Loucy (cell line): ENCODE results near the gene PRTG.

ENCODE experiments used
- H2AFZ ChIP-seq: fragments of 200-600 bp; sonication (generic); 2 replicates; pipeline ENCODE4 v1.6.0; 2016; ENCODE audit warnings: antibody characterized with exemption, mild to moderate bottlenecking, low read length, moderate library complexity
- H3F3A ChIP-seq: fragments of 200-600 bp; 2 replicates; pipeline ENCODE4 v1.6.0; 2016; ENCODE audit warnings: antibody characterized with exemption, low read depth, mild to moderate bottlenecking
- H3K27me3 ChIP-seq: fragments of 200-600 bp; sonication (generic); 2 replicates; pipeline ENCODE4 v1.6.1; 2014; ENCODE audit warnings: low read length, mild to moderate bottlenecking; ENCODE audit not compliant: insufficient read depth, poor library complexity, severe bottlenecking
- H3K36me3 ChIP-seq: fragments of 200-600 bp; sonication (generic); 2 replicates; pipeline ENCODE4 v1.6.1; 2016; ENCODE audit warnings: low read length; ENCODE audit not compliant: insufficient read depth
- H3K4me1 ChIP-seq: fragments of 200-600 bp; sonication (generic); 2 replicates; pipeline ENCODE4 v1.5.1; 2014; ENCODE audit warnings: low read length, mild to moderate bottlenecking; ENCODE audit not compliant: insufficient read depth, poor library complexity, severe bottlenecking
- H3K4me2 ChIP-seq: fragments of 200-600 bp; sonication (generic); 2 replicates; pipeline ENCODE4 v1.6.0; 2014; ENCODE audit warnings: antibody characterized with exemption, low read length, low read depth, mild to moderate bottlenecking; ENCODE audit not compliant: poor library complexity, severe bottlenecking
- H3K4me3 ChIP-seq: fragments of 200-600 bp; sonication (generic); 2 replicates; pipeline ENCODE4 v1.5.1; 2014; ENCODE audit warnings: low read length, mild to moderate bottlenecking, mixed read lengths; ENCODE audit not compliant: poor library complexity, severe bottlenecking
- H3K79me2 ChIP-seq: fragments of 200-600 bp; sonication (generic); 2 replicates; pipeline ENCODE4 v1.6.1; 2014; ENCODE audit warnings: low read length; ENCODE audit not compliant: insufficient read depth
- H3K9ac ChIP-seq: fragments of 200-600 bp; sonication (generic); 2 replicates; pipeline ENCODE4 v1.6.0; 2014; ENCODE audit warnings: mild to moderate bottlenecking, low read depth, low read length, moderate library complexity; ENCODE audit not compliant: poor library complexity, severe bottlenecking
- H3K9me2 ChIP-seq: fragments of 200-600 bp; sonication (generic); replicated peaks from 2 replicates; pipeline ENCODE4 v1.6.1; 2016; ENCODE audit warnings: low read depth, low read length, mixed read lengths
- H3K9me3 ChIP-seq: fragments of 200-600 bp; sonication (generic); 2 replicates; pipeline ENCODE4 v1.6.1; 2014; ENCODE audit warnings: mild to moderate bottlenecking, antibody characterized with exemption, low read length, low read depth; ENCODE audit not compliant: insufficient read depth
- H4K20me1 ChIP-seq: fragments of 200-600 bp; sonication (generic); 2 replicates; pipeline ENCODE4 v1.6.0; 2014; ENCODE audit warnings: antibody characterized with exemption, low read length, mild to moderate bottlenecking; ENCODE audit not compliant: insufficient read depth, poor library complexity, severe bottlenecking
- EZH2phosphoT487 ChIP-seq: fragments of 200-600 bp; IDR thresholded peaks from 2 replicates; pipeline ENCODE4 v1.6.1; 2018; ENCODE audit warnings: antibody characterized with exemption, mild to moderate bottlenecking, moderate library complexity, borderline replicate concordance
- TF ChIP-seq, protein P1 (sequence below): fragments of 200-600 bp; sonication (generic); conservative IDR thresholded peaks from 2 replicates; pipeline ENCODE4 v1.5.1; 2014; ENCODE audit warnings: mild to moderate bottlenecking, antibody characterized with exemption, low read length

PRTG gene

DNA sequence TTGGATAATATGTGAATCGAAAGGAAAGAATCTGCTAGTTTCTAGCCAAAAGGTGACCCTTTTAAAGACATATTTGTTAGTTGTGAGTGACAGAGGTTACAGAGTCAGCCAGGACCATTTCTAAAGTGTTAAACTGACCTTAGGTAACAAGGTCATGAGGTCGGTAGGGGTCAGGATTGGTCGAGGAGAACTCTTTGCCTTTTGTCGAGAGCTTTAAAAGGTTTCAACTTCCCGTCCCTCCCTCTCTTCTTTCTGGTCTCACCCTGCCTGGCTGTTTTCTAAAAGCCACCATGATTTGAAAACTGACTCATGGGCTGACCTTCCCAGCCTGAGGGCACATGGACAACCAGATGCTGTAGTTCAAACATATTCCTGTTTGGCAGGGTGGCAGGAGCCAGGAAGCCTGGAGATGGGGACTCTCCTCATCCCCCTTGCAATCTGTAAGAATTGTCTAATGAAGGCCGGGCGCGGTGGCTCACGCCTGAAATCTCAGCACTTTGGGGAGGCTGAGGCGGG, 25.8 kb upstream of the PRTG start:
- Histone ChIP-seq H3K4me3 (no peak overlapping the region), H3F3A (no peaks in the 10 kb centered on the region), H3K79me2 (no peaks in the 10 kb centered on the region), H3K36me3 (no peaks in the 10 kb centered on the region), H2AFZ (no peak overlapping the region), H3K9me3 (no peaks in the 10 kb centered on the region), H3K27me3 (no peaks in the 10 kb centered on the region), H4K20me1 (no peaks in the 10 kb centered on the region), H3K4me1 (no peaks in the 10 kb centered on the region), H3K9ac (no peak overlapping the region), H3K9me2 (no peaks in the 10 kb centered on the region), H3K4me2 (no peak overlapping the region)
- TF ChIP-seq, protein P1, sequence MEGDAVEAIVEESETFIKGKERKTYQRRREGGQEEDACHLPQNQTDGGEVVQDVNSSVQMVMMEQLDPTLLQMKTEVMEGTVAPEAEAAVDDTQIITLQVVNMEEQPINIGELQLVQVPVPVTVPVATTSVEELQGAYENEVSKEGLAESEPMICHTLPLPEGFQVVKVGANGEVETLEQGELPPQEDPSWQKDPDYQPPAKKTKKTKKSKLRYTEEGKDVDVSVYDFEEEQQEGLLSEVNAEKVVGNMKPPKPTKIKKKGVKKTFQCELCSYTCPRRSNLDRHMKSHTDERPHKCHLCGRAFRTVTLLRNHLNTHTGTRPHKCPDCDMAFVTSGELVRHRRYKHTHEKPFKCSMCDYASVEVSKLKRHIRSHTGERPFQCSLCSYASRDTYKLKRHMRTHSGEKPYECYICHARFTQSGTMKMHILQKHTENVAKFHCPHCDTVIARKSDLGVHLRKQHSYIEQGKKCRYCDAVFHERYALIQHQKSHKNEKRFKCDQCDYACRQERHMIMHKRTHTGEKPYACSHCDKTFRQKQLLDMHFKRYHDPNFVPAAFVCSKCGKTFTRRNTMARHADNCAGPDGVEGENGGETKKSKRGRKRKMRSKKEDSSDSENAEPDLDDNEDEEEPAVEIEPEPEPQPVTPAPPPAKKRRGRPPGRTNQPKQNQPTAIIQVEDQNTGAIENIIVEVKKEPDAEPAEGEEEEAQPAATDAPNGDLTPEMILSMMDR, result no peak
- TF ChIP-seq EZH2phosphoT487, result no peak

DNA sequence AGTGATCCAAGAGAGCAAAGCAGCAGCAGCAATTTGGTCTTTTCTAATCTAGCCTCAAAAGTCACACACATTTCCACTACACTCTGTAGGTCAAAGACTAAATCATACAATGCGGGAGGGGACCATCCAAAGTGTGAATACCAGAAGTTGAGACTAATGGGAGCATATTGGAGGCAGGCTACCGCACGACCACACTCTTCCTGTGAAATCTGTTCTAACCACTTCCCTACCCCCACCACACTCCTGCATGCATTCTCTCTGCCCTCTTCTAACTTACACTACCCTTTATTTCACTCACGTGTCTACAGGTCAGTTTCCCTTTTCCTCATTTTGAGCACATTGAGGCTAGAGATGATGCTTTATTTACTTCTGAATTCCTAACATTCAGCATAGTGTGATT, 23.7 kb upstream of the PRTG start:
- no peak overlapping the region for H3K9ac ChIP-seq
- H2AFZ ChIP-seq, result no peak overlapping the region
- no peak overlapping the region for H3K4me2 ChIP-seq
- H3K27me3 ChIP-seq, result no peaks in the 10 kb centered on the region
- TF ChIP-seq EZH2phosphoT487, result no peak
- TF ChIP-seq, protein P1, result no peak
- H3F3A ChIP-seq, result no peaks in the 10 kb centered on the region
- no peaks in the 10 kb centered on the region for H3K4me1 ChIP-seq
- no peaks in the 10 kb centered on the region for H4K20me1 ChIP-seq
- no peaks in the 10 kb centered on the region for H3K9me3 ChIP-seq
- no peaks in the 10 kb centered on the region for H3K79me2 ChIP-seq
- no peaks in the 10 kb centered on the region for H3K36me3 ChIP-seq
- no peak overlapping the region for H3K4me3 ChIP-seq
- H3K9me2 ChIP-seq, result no peaks in the 10 kb centered on the region

DNA sequence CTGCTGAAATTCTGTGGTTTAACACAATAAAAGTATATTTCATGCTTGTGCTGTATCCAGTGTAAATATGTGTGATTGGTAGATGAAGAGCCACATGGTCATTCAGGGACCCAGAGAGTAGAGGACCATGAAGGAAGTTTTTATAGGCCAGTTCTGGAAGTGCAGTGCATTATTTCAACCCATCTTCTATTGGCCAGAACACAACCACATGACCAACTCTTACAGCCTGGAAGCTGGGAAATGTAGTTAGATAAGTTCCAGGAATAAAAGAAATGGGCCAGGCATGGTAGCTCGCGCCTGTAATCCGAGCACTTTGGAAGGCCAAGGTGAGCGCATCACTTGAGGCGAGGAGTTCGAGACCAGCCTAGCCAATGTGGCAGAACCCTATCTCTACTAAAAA, 21.4 kb upstream of the PRTG start:
- Histone ChIP-seq H2AFZ (no peak overlapping the region), H3K9me2 (no peaks in the 10 kb centered on the region), H3K9me3 (no peaks in the 10 kb centered on the region), H3K27me3 (no peaks in the 10 kb centered on the region), H4K20me1 (no peaks in the 10 kb centered on the region), H3K4me3 (no peak overlapping the region), H3F3A (no peaks in the 10 kb centered on the region), H3K4me2 (no peak overlapping the region), H3K79me2 (no peaks in the 10 kb centered on the region), H3K36me3 (no peaks in the 10 kb centered on the region), H3K4me1 (no peaks in the 10 kb centered on the region), H3K9ac (no peak overlapping the region)
- TF ChIP-seq, protein P1, result no peak
- TF ChIP-seq EZH2phosphoT487, result no peak
